NB4 (cell line): ENCODE data around the gene CNTN5.

ENCODE experiments used
- DNase-seq: peaks from one replicate; pipeline ENCODE4 v3.0.0; 2010; ENCODE audit warnings: low read depth
- H3K4me3 ChIP-seq: one replicate; pipeline ENCODE4 v1.5.1; 2011; ENCODE audit warnings: mild to moderate bottlenecking, low read depth, low read length, moderate library complexity
- MAX ChIP-seq: IDR thresholded peaks from 2 replicates; pipeline ENCODE4 v1.6.1; 2011; ENCODE audit warnings: low read depth, low read length
- MYC ChIP-seq: IDR thresholded peaks from 2 replicates; pipeline ENCODE4 v1.6.1; 2011; ENCODE audit warnings: low read depth, low read length
- POLR2A ChIP-seq: IDR thresholded peaks from 2 replicates; pipeline ENCODE4 v1.6.1; 2011; ENCODE audit warnings: mild to moderate bottlenecking; ENCODE audit not compliant: insufficient read length; ENCODE audit errors: extremely low read depth
- TF ChIP-seq, protein P1 (sequence below): IDR thresholded peaks from one replicate; pipeline ENCODE4 v1.5.1; 2012; ENCODE audit warnings: low read depth, low read length

CNTN5 gene

DNA sequence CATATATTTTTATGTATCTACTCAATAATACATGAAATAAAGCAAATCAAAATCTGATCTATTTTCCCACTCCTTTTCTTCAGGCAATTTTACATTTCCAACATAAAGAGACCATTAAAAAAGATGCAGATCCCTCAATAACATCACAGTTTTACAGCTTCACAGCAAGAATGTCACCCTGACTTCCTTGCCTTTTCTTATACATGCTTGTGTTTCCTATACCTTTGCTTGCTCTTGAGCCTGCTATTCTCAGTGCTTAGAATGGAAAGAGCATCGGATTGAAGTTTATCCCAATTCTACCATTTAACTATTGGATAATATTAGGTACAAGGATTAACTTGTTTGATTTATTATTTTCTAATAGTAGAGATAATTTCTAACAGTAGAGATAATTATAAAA, 176.7 kb downstream of the CNTN5 start:
- TF ChIP-seq MAX (no peak), POLR2A (no peak), MYC (no peak)
- TF ChIP-seq, protein P1, sequence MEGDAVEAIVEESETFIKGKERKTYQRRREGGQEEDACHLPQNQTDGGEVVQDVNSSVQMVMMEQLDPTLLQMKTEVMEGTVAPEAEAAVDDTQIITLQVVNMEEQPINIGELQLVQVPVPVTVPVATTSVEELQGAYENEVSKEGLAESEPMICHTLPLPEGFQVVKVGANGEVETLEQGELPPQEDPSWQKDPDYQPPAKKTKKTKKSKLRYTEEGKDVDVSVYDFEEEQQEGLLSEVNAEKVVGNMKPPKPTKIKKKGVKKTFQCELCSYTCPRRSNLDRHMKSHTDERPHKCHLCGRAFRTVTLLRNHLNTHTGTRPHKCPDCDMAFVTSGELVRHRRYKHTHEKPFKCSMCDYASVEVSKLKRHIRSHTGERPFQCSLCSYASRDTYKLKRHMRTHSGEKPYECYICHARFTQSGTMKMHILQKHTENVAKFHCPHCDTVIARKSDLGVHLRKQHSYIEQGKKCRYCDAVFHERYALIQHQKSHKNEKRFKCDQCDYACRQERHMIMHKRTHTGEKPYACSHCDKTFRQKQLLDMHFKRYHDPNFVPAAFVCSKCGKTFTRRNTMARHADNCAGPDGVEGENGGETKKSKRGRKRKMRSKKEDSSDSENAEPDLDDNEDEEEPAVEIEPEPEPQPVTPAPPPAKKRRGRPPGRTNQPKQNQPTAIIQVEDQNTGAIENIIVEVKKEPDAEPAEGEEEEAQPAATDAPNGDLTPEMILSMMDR = no peak

DNA sequence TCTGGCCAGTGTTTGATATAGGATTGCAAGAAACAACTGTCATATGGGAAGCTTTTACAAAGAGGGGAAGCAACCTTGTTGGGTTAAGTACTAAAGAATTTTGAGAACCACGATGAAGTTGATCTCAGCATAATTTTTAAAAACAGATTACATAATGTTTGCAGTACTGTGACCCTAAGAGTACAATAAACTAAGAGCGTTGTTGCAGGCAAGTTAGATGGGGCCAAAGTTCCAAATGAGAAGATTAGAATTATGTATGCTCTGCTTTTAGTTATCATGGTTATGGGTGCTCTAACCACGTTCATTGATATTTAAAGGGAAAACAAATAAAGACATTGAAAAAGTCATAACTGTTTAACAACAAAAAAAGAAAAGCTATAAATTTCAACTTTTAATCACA, 177.5 kb downstream of the CNTN5 start:
- DNase-seq = no peak
- TF ChIP-seq MYC (no peak), POLR2A (no peak)
- TF ChIP-seq, protein P1 = no peak
- H3K4me3 ChIP-seq = no peak overlapping the region

More for the DNA sequence above, 176.7 kb downstream of the CNTN5 start:
- no peak for DNase-seq
- no peak overlapping the region for H3K4me3 ChIP-seq

DNA sequence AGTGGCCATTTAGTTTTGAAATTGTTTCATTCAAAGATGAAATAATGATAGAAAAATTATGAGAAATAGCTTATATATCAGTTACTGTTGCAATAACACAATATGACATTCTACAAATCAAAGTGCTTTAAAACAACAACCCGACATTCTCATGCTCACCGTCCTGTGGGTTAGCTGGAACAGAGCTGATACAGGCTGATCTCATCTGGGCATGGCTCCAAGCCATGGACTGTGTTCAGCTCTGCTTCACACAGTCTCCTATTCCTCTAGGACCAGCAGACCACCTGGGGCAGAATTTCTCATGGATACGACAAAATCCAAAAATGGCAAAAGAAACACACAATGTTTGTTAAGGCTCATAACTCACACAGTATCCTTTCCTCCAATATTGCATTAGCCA, 178.6 kb downstream of the CNTN5 start:
- no peak overlapping the region for H3K4me3 ChIP-seq
- no peak for TF ChIP-seq POLR2A
- no peak for TF ChIP-seq MAX
- DNase-seq = no peak

- no peak overlapping the region for H3K4me3 ChIP-seq
- no peak for DNase-seq
- TF ChIP-seq POLR2A = no peak
- TF ChIP-seq, protein P1 = no peak
- no peak for TF ChIP-seq MAX
- no peak for TF ChIP-seq MYC
Measured at GRCh38 chr11:99200720-99201119, 180.0 kb downstream of the CNTN5 start.

- TF ChIP-seq, protein P1 = no peak
- TF ChIP-seq MYC = no peak
- no peak for TF ChIP-seq MAX
- TF ChIP-seq POLR2A = no peak
- H3K4me3 ChIP-seq = no peak overlapping the region
- no peak for DNase-seq
Measured at GRCh38 chr11:99208813-99209212, 188.1 kb downstream of the CNTN5 start.

DNA sequence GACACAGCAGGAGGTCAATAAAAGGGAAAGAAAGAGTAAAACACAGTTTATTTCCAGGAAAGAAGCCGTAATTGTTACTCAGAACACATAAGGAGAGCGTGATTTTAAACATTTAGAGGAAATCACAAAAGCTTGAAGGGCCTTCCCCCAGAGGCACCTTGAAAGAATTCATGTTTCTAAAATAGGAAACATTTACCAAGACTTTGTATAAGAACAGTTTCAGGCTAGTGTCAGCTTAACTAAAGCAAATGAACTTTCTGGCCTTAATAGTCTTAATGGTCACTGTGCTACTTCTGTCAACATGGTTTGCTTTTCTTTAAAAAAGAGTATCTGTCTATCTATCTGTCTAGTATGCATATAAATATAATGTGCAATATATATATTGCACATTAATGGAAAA, 208.8 kb downstream of the CNTN5 start:
- no peak overlapping the region for H3K4me3 ChIP-seq
- TF ChIP-seq MAX (no peak), POLR2A (no peak), MYC (no peak)
- TF ChIP-seq, protein P1 = no peak
- no peak for DNase-seq
